ENCODE results near the gene USP49. TPM values are rescaled to one million over a fixed set of nuclear protein-coding genes. Genes with fewer than 3 reads are reported as not detected.

The USP49 gene
- total and polyA plus RNA-seq, 2 of the 13 experiments (the other 11 are each of a cell fraction or from before 2014, with no cell fraction given) = 2.9 to 4.3 TPM

DNA sequence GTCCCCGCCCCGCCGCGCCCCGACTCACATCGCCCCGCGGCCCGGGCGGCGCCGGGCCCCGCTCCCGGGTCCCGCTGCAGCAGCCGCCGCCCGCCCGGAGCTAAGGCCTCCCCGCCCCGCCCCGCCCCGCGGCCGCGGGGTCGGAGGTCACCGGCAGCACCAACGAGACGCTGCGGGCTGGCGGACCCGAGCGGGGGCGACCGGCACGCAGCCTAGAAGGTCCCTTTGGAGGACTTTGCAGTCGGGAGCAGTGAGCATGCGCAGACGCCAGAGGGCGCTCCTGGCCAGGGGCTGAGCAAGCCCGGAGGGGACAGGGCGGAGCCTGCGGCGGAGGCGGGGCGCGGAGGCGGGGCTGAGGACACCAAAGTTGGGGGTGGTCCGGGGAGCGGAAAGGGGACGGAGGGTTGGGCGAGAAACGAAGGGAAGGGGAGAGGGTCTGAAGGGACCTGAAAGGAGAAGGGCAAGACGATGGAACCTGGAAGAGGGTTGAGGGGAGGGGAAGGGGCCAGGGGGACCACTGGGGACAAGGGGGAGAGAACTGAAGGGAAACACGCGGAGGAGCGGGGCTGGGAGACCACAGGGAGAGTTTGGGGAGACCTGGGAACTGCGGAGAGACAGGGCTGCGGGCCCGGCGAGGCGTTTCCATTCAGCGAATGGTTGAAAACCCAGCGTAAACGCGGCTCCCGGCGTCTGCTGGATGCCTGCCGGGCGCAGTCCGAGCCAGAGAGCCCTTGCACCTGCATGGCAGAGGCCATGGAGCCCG lies 115.2 kb downstream of the USP49 start, which contains the start of gene FRS3 (continued):
- TF ChIP-seq, protein P1, sequence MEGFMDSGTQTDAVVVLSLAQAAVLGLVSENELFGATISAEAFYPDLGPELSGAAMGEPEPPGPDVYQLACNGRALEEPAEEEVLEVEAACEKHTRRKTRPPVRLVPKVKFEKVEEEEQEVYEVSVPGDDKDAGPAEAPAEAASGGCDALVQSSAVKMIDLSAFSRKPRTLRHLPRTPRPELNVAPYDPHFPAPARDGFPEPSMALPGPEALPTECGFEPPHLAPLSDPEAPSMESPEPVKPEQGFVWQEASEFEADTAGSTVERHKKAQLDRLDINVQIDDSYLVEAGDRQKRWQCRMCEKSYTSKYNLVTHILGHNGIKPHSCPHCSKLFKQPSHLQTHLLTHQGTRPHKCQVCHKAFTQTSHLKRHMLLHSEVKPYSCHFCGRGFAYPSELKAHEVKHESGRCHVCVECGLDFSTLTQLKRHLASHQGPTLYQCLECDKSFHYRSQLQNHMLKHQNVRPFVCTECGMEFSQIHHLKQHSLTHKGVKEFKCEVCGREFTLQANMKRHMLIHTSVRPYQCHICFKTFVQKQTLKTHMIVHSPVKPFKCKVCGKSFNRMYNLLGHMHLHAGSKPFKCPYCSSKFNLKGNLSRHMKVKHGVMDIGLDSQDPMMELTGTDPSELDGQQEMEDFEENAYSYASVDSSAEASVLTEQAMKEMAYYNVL (CRISPR knock-in tag; IDR thresholded peaks at IDR 0.05; ENCODE audit: borderline replicate concordance) = no peak
- TF ChIP-seq ZNF589 (CRISPR knock-in tag; conservative IDR thresholded peaks at IDR 0.05) = no peak
- no peak for TF ChIP-seq NPAS2 (CRISPR knock-in tag; IDR thresholded peaks at IDR 0.05; ENCODE audit: borderline replicate concordance)
- TF ChIP-seq, protein P2, sequence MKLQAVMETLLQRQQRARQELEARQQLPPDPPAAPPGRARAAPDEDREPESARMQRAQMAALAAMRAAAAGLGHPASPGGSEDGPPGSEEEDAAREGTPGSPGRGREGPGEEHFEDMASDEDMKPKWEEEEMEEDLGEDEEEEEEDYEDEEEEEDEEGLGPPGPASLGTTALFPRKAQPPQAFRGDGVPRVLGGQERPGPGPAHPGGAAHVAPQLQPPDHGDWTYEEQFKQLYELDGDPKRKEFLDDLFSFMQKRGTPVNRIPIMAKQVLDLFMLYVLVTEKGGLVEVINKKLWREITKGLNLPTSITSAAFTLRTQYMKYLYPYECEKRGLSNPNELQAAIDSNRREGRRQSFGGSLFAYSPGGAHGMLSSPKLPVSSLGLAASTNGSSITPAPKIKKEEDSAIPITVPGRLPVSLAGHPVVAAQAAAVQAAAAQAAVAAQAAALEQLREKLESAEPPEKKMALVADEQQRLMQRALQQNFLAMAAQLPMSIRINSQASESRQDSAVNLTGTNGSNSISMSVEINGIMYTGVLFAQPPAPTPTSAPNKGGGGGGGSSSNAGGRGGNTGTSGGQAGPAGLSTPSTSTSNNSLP (IDR thresholded peaks at IDR 0.05; ENCODE audit: low read depth, low read length) = no peak
- 0 out of 2 replicates have a peak, but pooled peaks have one; percentile 32 for TF ChIP-seq ZNF138 (CRISPR knock-in tag; IDR thresholded peaks at IDR 0.05; ENCODE audit: low read depth)
- peak; percentile 84; the same call in 1 of the 2 replicates for TF ChIP-seq ZNF383 (CRISPR knock-in tag; IDR thresholded peaks at IDR 0.05; ENCODE audit: borderline replicate concordance)
- TF ChIP-seq, protein P3, sequence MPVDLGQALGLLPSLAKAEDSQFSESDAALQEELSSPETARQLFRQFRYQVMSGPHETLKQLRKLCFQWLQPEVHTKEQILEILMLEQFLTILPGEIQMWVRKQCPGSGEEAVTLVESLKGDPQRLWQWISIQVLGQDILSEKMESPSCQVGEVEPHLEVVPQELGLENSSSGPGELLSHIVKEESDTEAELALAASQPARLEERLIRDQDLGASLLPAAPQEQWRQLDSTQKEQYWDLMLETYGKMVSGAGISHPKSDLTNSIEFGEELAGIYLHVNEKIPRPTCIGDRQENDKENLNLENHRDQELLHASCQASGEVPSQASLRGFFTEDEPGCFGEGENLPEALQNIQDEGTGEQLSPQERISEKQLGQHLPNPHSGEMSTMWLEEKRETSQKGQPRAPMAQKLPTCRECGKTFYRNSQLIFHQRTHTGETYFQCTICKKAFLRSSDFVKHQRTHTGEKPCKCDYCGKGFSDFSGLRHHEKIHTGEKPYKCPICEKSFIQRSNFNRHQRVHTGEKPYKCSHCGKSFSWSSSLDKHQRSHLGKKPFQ (CRISPR knock-in tag; IDR thresholded peaks at IDR 0.05; ENCODE audit: insufficient replicate concordance) = peak; percentile 79
- no peak for TF ChIP-seq MTF2 (CRISPR knock-in tag; IDR thresholded peaks at IDR 0.05; ENCODE audit: borderline replicate concordance)
- TF ChIP-seq, protein P4, sequence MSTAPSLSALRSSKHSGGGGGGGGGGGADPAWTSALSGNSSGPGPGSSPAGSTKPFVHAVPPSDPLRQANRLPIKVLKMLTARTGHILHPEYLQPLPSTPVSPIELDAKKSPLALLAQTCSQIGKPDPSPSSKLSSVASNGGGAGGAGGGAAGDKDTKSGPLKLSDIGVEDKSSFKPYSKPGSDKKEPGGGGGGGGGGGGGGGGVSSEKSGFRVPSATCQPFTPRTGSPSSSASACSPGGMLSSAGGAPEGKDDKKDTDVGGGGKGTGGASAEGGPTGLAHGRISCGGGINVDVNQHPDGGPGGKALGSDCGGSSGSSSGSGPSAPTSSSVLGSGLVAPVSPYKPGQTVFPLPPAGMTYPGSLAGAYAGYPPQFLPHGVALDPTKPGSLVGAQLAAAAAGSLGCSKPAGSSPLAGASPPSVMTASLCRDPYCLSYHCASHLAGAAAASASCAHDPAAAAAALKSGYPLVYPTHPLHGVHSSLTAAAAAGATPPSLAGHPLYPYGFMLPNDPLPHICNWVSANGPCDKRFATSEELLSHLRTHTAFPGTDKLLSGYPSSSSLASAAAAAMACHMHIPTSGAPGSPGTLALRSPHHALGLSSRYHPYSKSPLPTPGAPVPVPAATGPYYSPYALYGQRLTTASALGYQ (CRISPR knock-in tag; IDR thresholded peaks at IDR 0.05) = no peak
- no peak for TF ChIP-seq RARG (CRISPR knock-in tag; IDR thresholded peaks at IDR 0.05; ENCODE audit: low read depth)
- TF ChIP-seq, protein P5, sequence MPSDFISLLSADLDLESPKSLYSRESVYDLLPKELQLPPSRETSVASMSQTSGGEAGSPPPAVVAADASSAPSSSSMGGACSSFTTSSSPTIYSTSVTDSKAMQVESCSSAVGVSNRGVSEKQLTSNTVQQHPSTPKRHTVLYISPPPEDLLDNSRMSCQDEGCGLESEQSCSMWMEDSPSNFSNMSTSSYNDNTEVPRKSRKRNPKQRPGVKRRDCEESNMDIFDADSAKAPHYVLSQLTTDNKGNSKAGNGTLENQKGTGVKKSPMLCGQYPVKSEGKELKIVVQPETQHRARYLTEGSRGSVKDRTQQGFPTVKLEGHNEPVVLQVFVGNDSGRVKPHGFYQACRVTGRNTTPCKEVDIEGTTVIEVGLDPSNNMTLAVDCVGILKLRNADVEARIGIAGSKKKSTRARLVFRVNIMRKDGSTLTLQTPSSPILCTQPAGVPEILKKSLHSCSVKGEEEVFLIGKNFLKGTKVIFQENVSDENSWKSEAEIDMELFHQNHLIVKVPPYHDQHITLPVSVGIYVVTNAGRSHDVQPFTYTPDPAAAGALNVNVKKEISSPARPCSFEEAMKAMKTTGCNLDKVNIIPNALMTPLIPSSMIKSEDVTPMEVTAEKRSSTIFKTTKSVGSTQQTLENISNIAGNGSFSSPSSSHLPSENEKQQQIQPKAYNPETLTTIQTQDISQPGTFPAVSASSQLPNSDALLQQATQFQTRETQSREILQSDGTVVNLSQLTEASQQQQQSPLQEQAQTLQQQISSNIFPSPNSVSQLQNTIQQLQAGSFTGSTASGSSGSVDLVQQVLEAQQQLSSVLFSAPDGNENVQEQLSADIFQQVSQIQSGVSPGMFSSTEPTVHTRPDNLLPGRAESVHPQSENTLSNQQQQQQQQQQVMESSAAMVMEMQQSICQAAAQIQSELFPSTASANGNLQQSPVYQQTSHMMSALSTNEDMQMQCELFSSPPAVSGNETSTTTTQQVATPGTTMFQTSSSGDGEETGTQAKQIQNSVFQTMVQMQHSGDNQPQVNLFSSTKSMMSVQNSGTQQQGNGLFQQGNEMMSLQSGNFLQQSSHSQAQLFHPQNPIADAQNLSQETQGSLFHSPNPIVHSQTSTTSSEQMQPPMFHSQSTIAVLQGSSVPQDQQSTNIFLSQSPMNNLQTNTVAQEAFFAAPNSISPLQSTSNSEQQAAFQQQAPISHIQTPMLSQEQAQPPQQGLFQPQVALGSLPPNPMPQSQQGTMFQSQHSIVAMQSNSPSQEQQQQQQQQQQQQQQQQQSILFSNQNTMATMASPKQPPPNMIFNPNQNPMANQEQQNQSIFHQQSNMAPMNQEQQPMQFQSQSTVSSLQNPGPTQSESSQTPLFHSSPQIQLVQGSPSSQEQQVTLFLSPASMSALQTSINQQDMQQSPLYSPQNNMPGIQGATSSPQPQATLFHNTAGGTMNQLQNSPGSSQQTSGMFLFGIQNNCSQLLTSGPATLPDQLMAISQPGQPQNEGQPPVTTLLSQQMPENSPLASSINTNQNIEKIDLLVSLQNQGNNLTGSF (CRISPR knock-in tag; IDR thresholded peaks at IDR 0.05) = no peak
- TF ChIP-seq RFX5 (IDR thresholded peaks at IDR 0.05; ENCODE audit: low read depth, low read length) = 0 out of 2 replicates have a peak, but pooled peaks have one; percentile 11
